ENCODE measurements around the gene SORCS2.

SORCS2 gene

DNA sequence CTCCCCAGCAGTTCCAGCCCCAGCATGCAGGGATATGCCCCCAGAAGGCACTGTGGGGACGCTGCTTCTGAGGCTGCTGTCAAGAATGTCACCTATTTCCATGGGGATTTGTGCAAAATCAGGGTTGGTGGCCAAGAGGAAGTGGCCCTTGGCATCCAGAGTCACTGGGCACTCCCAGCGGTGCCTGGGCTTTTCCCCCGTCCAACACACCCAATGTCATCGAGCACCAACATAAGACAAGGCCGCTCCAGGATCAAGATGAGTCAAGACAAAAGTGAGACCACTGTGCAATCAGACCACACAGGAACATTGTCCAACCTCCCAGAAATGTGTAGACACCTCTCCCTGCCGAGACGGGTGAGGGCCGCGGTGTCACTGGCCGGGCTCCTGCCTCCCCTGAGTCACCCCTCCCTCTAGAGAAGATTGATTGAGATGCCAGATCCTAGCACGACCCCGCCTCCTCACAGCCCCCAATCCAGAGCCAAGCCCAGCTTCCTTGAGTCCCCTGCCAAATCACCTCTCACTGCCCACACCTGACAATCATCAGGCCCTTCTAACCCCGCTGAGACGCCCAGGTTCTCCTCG lies 553.1 kb downstream of the SORCS2 start:
- H3K4me3 ChIP-seq (replicated peaks; ENCODE audit: low read depth, low read length): no peak overlapping the region
- H3K27me3 ChIP-seq (replicated peaks; ENCODE audit: control insufficient read depth, insufficient read depth, low read length): peaks cover 2% of the 10 kb centered on the region
- TF ChIP-seq CTCF (IDR thresholded peaks at IDR 0.05; ENCODE audit: insufficient read depth, low read length, poor library complexity, severe bottlenecking): no peak
- no peaks in the 10 kb centered on the region for H3K36me3 ChIP-seq (ENCODE audit: control insufficient read depth, insufficient read depth, low read length)
- no peak for DNase-seq (ENCODE audit: extremely low read depth, insufficient read length)

GRCh38 chr4:7746351-7747061 lies 554.2 kb downstream of the SORCS2 start:
- no peak for TF ChIP-seq CTCF (IDR thresholded peaks at IDR 0.05; ENCODE audit: insufficient read depth, low read length, poor library complexity, severe bottlenecking)
- H3K27me3 ChIP-seq (replicated peaks; ENCODE audit: control insufficient read depth, insufficient read depth, low read length): peaks cover 2% of the 10 kb centered on the region
- no peaks in the 10 kb centered on the region for H3K36me3 ChIP-seq (ENCODE audit: control insufficient read depth, insufficient read depth, low read length)
- DNase-seq (ENCODE audit: extremely low read depth, insufficient read length): no peak
- H3K4me3 ChIP-seq (replicated peaks; ENCODE audit: low read depth, low read length): no peak overlapping the region

- DNase-seq (ENCODE audit: extremely low read depth, insufficient read length): no peak
- TF ChIP-seq CTCF (IDR thresholded peaks at IDR 0.05; ENCODE audit: insufficient read depth, low read length, poor library complexity, severe bottlenecking): no peak
- H3K36me3 ChIP-seq (ENCODE audit: control insufficient read depth, insufficient read depth, low read length): no peaks in the 10 kb centered on the region
Measured at GRCh38 chr4:7747062-7747385, 554.7 kb downstream of the SORCS2 start.

GRCh38 chr4:7747566-7747965 lies 555.2 kb downstream of the SORCS2 start:
- no peak for DNase-seq (ENCODE audit: extremely low read depth, insufficient read length)
- Histone ChIP-seq H3K36me3 (ENCODE audit: control insufficient read depth, insufficient read depth, low read length) (no peaks in the 10 kb centered on the region), H3K4me3 (replicated peaks; ENCODE audit: low read depth, low read length) (no peak overlapping the region), H3K27me3 (replicated peaks; ENCODE audit: control insufficient read depth, insufficient read depth, low read length) (peaks cover 2% of the 10 kb centered on the region)
- TF ChIP-seq CTCF (IDR thresholded peaks at IDR 0.05; ENCODE audit: insufficient read depth, low read length, poor library complexity, severe bottlenecking): no peak

More at GRCh38 chr4:7747062-7747385, 554.7 kb downstream of the SORCS2 start:
- Histone ChIP-seq H3K4me3 (replicated peaks; ENCODE audit: low read depth, low read length) (no peak overlapping the region), H3K27me3 (replicated peaks; ENCODE audit: control insufficient read depth, insufficient read depth, low read length) (peaks cover 2% of the 10 kb centered on the region)

- H3K4me3 ChIP-seq (replicated peaks; ENCODE audit: low read depth, low read length): no peak overlapping the region
- H3K27me3 ChIP-seq (replicated peaks; ENCODE audit: control insufficient read depth, insufficient read depth, low read length): peaks cover 2% of the 10 kb centered on the region
- TF ChIP-seq CTCF (IDR thresholded peaks at IDR 0.05; ENCODE audit: insufficient read depth, low read length, poor library complexity, severe bottlenecking): no peak
- DNase-seq (ENCODE audit: extremely low read depth, insufficient read length): no peak
- no peaks in the 10 kb centered on the region for H3K36me3 ChIP-seq (ENCODE audit: control insufficient read depth, insufficient read depth, low read length)
Measured at GRCh38 chr4:7750523-7750922, 558.2 kb downstream of the SORCS2 start.

All from GM06990 (cell line).